ENCODE measurements around the gene MFN1.
"Not testable (repeated sequence)": the region's sequence is repeated elsewhere in the genome, so short reads cannot be mapped to it uniquely, and the experiment has no call there.

The MFN1 gene

DNA sequence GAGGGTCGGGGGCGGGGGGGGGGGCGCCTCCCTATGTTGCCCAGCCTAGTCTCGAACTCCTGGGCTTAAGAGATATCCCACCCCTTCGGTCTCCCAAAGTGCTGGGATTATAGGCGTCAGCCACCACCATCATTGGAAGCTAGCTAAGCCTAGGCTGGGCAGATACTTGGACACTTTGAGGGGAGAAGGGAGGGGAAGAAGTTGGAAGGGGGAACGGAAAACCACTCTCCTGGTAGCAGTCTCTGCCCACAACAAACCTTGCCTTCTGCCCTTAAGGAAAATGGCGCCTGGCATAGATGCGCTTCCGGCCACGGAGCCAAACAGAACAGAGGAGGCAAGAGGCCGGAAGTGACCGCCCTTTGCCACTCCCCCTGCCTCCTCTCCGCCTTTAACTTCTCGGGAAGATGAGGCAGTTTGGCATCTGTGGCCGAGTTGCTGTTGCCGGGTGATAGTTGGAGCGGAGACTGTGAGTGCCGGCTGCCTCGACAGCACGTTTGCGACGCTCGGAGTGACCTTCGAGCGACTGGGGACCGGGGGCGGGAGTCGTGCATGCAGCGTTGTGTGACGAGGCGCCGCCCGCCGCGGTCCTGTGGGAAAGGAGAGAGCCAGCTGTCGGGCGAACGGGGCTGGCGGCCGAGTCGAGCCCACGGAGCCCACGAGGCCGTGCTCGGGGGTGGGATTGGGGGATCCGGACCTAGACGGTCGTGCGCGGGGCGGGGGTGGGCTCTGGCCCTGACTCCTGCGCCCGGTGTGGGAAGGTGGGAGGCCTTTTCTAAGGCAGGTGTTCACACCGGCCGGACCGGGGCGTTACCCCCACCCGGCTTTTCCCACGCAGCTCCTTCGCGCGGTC, at the start of gene MFN1:
Gene MFN1 (plus strand): TSS at position 365 of the 850 bp plus-strand sequence. CDS start 1,143 bp downstream, outside the sequence.
- peak; percentile 90 for DNase-seq

DNA sequence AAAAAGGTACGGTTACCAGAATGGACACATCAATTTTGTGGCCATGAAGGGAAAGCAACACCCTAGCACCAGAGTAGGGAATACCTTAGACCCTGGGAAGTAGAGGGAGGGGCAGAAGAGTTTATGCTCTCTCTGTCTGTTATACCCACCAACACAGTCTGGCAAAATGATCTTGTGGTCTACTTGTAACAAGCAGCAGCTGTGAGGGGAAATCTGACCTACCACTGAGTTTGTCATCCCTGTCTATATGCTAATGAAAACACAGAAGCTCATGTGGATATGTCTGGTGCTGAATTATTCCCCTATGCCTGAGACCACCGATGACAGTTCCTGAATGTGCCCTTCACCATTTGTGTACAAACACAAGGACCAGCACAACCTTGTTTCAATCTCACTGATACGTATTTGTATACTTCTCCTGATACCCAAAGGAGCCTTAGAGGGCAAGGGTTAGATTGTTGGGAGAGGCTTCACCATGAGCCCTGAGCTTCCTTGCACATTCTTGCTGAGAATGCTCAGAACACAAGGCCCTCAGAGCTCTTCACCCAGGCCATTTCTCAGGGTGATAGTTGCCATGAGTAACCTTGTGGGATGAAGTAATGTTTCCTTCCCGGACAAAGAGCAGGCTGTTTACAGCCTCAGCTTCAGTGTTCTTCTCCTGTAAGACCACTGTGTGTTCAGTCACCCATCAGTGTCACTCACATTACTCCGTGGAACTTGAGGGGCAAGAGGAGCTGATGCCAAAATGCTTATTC, 49.4 kb upstream of the MFN1 start:
- no peak for DNase-seq

DNA sequence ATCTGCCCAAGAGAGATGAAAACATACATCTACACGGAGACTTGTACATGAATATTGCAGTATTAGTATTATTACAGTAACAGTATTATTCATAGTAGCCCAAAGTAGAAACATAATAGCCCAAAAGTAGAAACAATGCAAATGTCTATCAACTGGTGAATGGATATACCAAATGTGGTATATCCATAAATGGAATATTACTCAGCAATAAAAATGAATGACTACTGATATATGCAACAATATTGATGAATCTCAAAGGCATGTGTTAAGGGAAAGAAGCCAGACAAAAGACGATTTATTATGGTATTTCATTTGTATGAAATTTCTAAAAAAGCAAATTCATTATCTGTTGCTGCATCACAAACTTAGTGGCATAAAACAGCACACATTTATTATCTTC, 48.2 kb upstream of the MFN1 start:
- DNase-seq: no peak

DNA sequence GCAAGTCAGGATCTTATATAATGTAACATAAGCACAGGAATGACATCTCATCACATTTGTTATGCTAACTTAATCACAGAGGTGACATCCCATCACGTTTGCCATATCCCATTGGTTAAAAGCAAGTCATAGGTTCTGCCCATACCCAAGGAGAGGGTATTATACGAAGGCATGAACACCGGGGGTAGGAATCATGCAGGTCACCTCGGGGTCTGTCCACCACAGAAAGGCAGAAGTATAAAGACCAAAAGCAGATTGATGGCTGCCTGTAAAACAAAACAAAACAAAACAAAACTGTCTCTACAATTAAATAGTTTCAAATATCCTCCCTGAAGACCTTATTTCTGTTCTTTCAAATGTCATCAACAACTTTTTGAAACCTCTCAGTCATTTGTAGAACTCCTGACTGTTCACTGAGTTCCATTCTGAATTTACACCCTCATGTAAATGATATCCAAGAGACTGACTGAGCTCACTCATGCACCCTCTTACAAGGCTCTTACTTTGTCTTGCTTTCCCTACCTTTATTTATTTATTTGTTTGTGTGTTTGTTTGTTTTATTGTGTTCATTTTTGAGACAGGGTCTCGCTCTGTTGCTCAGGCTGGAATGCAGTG, 47.4 kb upstream of the MFN1 start:
- DNase-seq: no peak

DNA sequence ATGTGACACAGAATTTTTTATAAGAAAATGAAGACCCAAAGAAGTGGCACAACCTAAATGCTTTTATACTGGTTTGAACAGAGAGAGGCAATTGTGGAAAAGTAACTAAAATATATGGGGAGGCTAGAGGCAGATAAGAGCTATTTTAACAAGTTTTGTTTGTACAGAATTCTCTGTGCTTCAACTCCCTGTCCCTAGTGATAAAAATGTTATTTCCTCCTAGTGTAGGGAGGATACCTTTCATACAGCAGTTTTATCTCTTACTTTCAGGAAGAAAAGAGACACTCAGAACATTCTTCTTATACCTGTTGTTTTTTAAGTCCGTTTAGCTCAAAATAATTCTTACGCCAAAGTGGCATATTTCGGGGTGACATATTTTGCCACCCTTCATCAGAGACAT, 45.9 kb upstream of the MFN1 start:
- DNase-seq: no peak

DNA sequence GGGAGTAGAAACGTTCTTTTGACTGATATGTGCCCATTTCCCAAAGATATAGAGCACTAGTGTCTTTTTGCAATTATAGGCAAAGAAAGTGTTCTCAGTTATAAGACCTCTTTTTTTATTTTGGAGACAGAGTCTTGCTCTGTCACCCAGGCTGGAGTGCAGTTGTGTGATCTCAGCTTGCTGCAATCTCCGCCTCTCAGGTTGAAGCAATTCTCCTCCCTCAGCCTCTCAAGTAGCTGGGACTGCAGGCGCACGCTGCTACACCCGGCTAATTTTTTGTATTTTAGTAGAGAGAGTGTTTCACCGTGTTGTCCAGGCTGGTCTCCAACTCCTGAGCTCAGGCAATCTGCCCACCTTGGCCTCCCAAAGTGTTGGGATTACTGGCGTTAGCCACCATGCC, 45.4 kb upstream of the MFN1 start:
- no peak for DNase-seq

DNA sequence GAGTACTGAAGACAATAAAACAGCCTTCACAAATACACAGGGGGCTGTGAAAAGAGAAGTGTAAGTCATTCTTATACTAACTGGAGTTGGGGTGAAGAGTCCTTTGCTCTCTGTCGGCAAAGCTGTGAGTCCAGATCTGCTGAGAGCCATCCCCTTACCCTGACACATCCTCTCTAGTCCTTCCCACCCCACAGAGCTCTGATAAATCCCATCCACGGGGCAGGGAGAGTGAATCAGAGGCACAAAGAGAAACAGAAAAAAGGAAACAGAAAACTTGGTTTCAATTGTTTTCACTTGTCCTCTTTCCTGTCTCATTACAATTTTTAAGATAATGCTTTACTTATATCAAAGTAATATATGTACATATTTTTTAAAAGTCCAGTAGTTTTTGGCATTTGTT, 42.9 kb upstream of the MFN1 start:
- no peak for DNase-seq

DNA sequence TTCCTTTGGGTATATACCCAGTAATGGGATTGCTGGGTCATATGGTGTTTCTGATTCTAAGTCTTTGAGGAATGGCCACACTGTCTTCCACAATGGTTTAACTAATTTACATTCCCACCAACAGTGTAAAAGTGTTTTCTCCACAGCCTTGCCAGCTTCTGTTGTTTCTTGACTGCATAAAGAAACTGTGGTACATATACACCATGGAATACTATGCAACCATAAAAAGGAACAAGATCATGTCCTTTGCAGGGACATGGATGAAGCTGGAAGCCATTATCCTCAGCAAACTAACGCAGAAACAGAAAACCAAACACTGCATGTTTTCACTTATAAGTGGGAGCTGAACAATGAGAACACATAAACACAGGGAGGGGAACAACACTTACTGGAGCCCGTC, 40.1 kb upstream of the MFN1 start:
- not testable (repeated sequence) for DNase-seq

DNA sequence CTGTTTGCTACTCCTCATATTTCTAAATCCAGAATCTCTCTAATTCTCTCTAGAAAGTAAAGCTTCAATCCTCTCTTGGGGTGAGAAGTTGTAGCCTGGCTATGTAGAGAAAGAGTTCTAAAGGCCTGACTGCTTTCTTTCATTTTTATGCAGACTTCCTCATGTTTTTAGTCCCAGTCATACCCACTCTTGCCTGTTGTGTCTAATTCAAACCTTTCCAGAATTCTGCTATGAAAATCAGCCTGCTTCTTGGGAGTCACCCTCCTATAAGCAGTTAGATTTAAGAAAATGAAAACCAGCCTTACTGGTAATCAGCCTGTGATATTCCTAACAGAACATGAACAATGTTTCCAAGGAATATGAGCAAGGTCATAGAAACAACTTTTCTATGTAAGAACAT, 39.5 kb upstream of the MFN1 start:
- DNase-seq: no peak

DNA sequence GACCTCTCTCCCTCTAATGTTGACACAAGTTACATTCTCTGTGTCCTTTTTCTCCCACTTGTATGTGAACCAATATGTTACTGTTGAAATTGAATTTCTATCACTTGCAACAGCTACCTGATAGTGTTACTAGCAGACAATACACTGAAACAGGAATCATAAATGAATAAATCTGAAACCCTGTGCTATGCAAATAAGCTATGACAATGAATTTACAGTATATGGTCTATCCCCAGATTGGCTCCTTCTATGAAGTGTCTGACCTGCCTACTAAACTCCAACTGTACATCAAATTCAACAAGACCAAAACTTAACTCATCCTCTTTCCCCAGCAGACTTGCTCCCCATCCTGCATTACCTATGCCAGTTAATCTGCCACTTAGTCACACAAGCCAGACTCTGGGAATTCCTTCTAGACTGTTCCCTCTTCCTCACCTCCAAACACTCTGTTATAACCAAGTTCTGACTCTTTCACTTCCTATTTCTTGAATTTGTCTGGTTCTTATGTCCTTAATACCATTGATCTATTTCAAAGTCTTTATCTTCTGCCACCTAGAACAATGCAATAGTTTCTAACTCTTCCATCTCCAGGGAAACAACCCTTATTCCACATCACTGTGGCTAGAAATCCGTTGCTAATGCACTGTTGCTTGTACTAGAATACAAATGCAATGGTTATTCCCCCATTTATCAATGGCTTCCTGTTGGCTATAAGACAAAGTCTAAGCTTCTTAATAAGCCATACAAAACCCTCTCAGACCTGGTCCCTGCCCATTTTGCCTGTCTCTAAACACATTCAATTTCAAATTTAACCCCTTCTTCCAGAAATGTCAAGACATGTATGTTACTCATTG, 38.1 kb upstream of the MFN1 start:
- no peak for DNase-seq

DNA sequence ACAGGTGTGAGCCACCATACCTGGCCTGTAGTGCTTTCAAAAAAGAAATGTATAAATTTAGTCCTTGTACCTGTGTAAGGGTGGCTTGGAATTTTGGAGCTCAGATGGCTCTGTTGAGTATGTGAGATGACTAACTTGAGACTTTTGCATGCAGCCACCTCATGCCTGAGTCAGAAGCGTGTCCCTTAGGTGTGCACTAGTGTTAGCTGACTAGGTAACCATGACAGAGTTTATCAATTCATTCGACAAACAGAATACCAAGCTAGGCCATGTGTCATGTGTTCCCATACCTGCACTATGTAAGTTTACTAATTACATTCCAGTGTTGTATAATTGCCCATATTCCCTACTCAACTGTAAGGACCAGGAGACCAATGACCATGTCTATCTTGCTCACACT, 28.6 kb upstream of the MFN1 start:
- DNase-seq: no peak

DNA sequence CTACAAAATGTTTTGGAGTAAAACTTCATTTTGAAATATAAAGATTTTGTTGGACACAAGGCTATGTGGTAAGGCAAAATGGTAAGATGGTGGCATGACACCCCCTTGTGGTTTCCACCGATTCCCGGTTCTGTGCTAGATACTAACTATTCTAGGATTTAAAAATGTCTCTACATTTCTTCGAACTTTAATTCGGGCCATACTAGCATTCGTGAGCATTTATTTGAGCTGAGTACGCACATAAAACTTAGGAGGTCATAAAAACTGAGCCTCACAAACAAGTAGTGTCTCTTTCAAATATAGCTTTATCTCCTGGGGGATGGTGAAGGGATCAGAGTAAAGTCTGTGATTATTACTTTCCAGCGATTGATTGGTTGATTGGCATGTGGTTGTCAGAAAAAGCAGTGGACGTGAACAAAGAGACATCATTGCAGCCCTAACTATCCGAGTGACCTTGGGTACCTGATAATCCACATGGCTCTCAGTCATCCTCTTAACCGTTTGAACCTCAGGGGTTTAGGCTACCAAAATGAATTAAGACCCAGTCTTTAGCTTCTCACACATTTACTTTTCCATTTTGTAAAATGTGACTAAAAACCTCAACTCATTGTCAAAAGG, 25.7 kb upstream of the MFN1 start:
- DNase-seq: no peak

DNA sequence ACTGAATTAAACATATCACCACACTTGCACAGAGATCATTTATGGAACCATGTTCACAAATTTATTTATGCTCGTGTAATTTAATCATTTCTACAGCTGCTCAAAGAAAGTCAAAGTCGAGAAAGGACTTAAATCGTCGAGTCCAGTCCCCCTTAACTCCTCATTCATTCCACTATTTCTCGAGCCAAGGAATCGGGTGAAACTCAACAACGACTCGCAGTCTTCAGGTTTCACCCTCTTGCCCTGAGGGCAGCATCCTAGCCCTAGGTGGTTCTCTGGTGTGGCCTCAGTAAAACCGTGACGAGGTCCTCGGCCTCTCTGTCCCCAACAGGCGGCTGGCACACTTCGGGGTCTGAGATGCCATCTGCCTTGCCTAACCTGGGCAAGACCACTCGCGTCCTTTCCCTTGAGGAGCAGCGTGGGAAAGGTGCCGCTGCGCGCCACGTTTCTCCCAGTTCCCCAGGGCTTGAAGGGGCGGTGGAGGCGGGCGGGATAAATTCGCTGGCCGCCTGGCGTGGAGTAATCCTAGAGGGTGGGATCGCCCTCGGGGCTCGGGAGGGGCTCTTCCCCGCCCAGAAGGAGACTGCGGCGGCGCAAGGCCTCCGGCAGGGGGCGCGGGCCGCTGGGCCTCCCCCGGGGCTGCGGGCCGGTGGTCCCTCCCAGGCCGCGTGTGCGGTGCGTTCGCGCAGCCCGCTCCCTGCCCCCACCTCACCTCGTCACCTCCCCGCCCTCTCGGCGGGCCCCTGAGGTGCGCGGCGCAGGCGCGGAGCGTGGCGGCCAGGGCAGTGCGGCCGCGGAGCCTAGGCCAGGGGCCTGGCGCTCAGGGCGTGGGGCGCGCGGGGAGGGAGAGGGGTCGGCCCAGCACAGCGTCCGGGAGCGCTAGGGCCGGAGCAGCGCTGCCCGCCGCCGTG, 25.0 kb upstream of the MFN1 start, which contains the start of gene ZNF639:
Gene ZNF639 (plus strand): TSS at position 746 of the 911 bp plus-strand sequence. CDS start 5,263 bp downstream, outside the sequence.
- peak; percentile 92 for DNase-seq

DNA sequence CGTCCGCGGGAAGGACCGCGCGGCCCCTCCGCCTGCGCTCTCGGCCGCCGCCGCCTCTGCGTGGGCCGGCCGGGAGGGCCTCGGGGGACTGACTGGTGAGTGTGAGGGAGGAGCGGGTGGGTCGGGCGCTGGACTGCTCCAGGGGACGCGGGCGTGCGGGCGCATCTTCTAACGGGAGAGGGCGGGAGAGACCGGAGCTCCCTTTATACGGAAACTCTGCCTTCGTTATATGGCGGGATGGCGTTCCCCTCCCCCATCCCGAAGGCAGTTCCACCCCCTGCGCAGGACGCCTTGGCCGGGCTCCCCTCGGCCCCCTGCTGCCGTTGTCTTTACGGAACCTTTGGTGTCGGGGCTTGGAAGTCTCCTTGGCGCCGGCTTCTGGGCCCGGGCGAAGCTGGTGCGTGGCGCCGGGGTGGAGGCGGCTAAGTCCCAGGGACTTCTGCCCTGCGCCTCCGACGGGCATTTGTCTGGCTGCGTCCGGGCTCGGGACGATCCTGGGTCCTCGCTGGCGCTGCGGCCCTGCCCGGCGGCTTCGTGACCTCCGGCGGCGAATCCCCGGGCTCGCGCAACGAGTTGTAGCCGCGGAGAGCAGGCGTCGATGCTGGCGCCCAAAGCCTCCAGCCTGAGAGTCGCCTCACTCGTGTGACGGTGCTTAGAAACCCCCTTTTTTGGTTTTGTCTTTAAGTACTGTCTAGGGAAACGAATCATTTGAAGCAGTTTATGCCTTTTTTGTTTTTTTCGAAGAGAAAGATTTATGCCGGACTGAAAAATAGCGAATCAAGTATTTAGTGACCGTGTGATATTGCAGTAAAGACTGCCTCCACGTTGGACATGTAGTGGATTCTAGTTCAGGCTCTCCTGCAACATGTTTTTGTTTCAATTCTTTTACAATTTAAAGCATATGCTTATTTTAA, 24.1 kb upstream of the MFN1 start:
- DNase-seq: peak; percentile 66

DNA sequence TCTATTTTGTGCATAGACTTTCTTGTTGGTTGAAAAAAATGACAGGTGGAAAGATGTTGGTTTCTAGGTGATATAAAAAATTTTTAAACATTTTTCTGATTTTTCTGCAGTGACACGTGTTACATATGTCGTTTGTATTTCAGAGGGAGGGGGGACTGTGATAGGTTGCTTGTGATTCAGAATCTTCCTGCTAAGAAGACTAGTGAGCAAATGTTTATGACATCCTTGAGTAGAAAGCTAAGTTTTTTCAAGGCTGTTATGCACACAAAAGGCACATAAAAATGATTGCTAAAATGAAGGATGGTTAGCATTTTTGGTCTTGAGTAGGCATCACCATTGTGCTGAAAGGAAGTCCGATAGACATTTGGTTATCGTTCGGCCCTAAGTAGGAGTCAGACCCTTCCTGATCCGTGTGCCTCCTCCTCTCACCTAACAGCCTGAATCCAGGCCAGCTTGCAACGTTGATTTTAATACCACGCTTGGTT, 23.2 kb upstream of the MFN1 start:
- no peak for DNase-seq

DNA sequence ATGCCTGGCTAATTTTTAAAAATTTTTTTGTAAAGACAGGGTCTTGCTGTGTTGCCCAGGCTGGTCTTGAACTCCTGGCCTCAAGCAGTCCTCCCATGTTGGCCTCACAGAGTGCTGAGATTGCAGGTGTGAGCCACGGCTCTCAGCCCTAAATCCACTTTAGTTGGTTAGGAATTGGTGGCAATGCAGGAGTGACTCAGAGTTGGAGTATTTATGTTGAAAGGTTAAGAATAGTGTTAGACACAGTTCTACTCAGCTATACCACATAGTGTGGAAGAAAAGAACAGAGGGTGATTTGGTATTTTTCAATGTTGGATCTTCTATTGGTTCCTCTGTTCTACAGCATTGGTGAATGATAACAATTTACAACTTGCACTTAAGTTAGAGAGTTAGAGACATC, 17.1 kb upstream of the MFN1 start:
- no peak for DNase-seq

DNA sequence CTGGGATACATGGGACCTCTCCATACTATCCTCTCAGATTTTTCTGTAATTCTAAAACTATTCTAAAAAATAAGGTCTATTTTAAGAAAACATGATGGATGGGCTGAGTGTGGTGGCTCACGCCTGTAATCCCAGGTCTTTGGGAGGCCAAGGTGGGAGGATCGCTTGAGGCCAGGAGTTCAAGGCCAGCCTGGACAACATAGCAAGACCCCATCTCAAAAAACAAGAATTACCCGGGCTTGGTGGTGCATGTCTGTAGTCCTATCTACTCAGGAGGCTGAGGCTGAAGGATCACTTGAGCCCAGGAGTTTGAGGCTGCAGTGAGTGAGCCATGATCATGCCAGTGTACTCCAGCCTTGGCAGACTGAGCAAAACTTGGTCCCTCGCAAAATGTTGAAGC, 15.3 kb upstream of the MFN1 start:
- DNase-seq: no peak

DNA sequence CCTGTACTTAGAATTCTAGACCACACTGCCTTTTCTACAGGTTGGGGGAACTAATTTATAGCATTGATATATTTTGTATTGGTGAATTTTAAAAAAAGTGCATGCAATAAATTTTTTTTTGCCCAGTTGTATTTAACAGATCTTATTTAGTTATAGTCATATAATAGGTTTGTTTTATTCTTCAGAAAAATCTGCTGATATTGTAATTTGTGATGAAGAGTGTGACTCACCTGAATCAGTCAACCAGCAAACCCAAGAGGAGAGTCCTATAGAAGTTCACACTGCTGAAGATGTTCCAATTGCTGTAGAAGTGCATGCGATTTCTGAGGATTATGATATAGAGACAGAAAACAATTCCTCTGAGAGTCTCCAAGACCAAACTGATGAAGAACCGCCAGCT, 14.4 kb upstream of the MFN1 start:
- no peak for DNase-seq

DNA sequence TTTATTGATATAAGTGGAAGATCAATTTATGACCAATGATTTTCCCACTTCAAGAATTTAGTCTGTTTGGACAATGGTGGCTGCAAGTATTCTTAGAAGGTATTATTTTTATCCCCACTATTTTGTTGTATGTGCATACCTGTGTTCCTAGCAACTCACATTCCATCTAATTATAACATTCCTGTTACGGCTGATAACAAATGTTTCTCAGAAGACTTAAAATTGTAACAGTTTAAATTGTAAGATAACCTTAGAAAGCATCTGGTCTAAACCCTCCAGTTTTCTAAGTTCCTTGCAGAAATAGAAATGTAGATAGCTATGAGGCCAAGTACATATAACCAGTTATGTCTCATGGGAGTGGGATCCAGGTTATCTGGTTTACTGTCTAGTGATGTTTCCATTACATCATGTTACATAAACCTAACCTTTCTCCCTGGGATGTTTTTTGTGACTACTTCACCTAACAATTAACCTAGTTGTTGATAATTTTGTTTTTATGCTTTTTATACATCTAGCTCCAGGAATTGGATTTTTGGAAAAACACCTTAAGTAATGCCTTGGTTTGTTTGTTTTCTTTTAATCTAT, 11.1 kb upstream of the MFN1 start:
- DNase-seq: no peak

All from activated naive CD4-positive, alpha-beta T cell treated with anti-CD3 and anti-CD28 coated beads, Interleukin-2, amount 50 U/mL, for 16 hours (primary cell).